Activated naive CD4-positive, alpha-beta T cell treated with anti-CD3 and anti-CD28 coated beads, Interleukin-2, amount 50 U/mL, for 24 hours (primary cell): ENCODE results near the gene ATG9A.

Experiments used
- H3K27ac Mint-ChIP-seq: one replicate; pipeline ENCODE4 v1.8.0; 2021; ENCODE audit warnings: mild to moderate bottlenecking, mixed read lengths
- H3K27me3 Mint-ChIP-seq: one replicate; pipeline ENCODE4 v1.8.0; 2021; ENCODE audit warnings: mixed read lengths
- H3K36me3 Mint-ChIP-seq: one replicate; pipeline ENCODE4 v1.8.0; 2021; ENCODE audit warnings: mixed read lengths
- H3K4me1 Mint-ChIP-seq: one replicate; pipeline ENCODE4 v1.8.0; 2021; ENCODE audit warnings: mixed read lengths
- H3K4me3 Mint-ChIP-seq: one replicate; pipeline ENCODE4 v1.8.0; 2021; ENCODE audit warnings: mild to moderate bottlenecking, mixed read lengths
- H3K9me3 Mint-ChIP-seq: one replicate; pipeline ENCODE4 v1.8.0; 2021; ENCODE audit warnings: mixed read lengths

ATG9A gene

GRCh38 chr2:219218217-219218731 is 11.2 kb downstream of the ATG9A start:
- Mint-ChIP-seq H3K27me3 (no peaks in the 10 kb centered on the region), H3K27ac (peak overlapping the region; percentile 52), H3K4me1 (peaks cover 17% of the 10 kb centered on the region), H3K4me3 (peak overlapping the region; percentile 79), H3K36me3 (peaks cover 4% of the 10 kb centered on the region), H3K9me3 (no peaks in the 10 kb centered on the region)

GRCh38 chr2:219216535-219216915 is 12.9 kb downstream of the ATG9A start:
- peaks cover 6% of the 10 kb centered on the region for H3K36me3 Mint-ChIP-seq
- peaks cover 18% of the 10 kb centered on the region for H3K4me1 Mint-ChIP-seq
- H3K27ac Mint-ChIP-seq, result no peak overlapping the region

GRCh38 chr2:219215871-219216534 is 13.4 kb downstream of the ATG9A start:
- no peak overlapping the region for H3K4me3 Mint-ChIP-seq
- peaks cover 3% of the 10 kb centered on the region for H3K36me3 Mint-ChIP-seq
- no peaks in the 10 kb centered on the region for H3K27me3 Mint-ChIP-seq
- H3K4me1 Mint-ChIP-seq, result peaks cover 23% of the 10 kb centered on the region
- H3K27ac Mint-ChIP-seq, result no peak overlapping the region
- H3K9me3 Mint-ChIP-seq, result no peaks in the 10 kb centered on the region

More at GRCh38 chr2:219216535-219216915, 12.9 kb downstream of the ATG9A start:
- Mint-ChIP-seq H3K4me3 (peak overlapping the region; percentile 60), H3K27me3 (no peaks in the 10 kb centered on the region), H3K9me3 (no peaks in the 10 kb centered on the region)

GRCh38 chr2:219214786-219215185 is 14.7 kb downstream of the ATG9A start:
- Mint-ChIP-seq H3K27me3 (no peaks in the 10 kb centered on the region), H3K36me3 (peaks cover 3% of the 10 kb centered on the region), H3K4me3 (no peak overlapping the region), H3K4me1 (peaks cover 29% of the 10 kb centered on the region), H3K27ac (no peak overlapping the region), H3K9me3 (no peaks in the 10 kb centered on the region)

GRCh38 chr2:219214141-219214540 is 15.3 kb downstream of the ATG9A start:
- Mint-ChIP-seq H3K36me3 (peaks cover 2% of the 10 kb centered on the region), H3K9me3 (no peaks in the 10 kb centered on the region), H3K4me3 (peak overlapping the region; percentile 2), H3K27ac (no peak overlapping the region), H3K27me3 (no peaks in the 10 kb centered on the region), H3K4me1 (peaks cover 33% of the 10 kb centered on the region)

GRCh38 chr2:219213486-219214071 is 15.9 kb downstream of the ATG9A start:
- Mint-ChIP-seq H3K4me1 (peaks cover 34% of the 10 kb centered on the region), H3K27ac (no peak overlapping the region), H3K27me3 (no peaks in the 10 kb centered on the region), H3K4me3 (no peak overlapping the region), H3K9me3 (no peaks in the 10 kb centered on the region), H3K36me3 (peaks cover 2% of the 10 kb centered on the region)

GRCh38 chr2:219213026-219213415 is 16.4 kb downstream of the ATG9A start:
- Mint-ChIP-seq H3K36me3 (peaks cover 5% of the 10 kb centered on the region), H3K4me1 (peaks cover 38% of the 10 kb centered on the region), H3K9me3 (no peaks in the 10 kb centered on the region), H3K4me3 (no peak overlapping the region), H3K27me3 (no peaks in the 10 kb centered on the region), H3K27ac (no peak overlapping the region)

- no peak overlapping the region for H3K27ac Mint-ChIP-seq
- peaks cover 42% of the 10 kb centered on the region for H3K4me1 Mint-ChIP-seq
- no peaks in the 10 kb centered on the region for H3K9me3 Mint-ChIP-seq
- peaks cover 5% of the 10 kb centered on the region for H3K36me3 Mint-ChIP-seq
- no peaks in the 10 kb centered on the region for H3K27me3 Mint-ChIP-seq
- H3K4me3 Mint-ChIP-seq, result no peak overlapping the region
Measured at GRCh38 chr2:219210886-219211362, 18.5 kb downstream of the ATG9A start.

- no peak overlapping the region for H3K4me3 Mint-ChIP-seq
- H3K9me3 Mint-ChIP-seq, result no peaks in the 10 kb centered on the region
- no peak overlapping the region for H3K27ac Mint-ChIP-seq
- H3K36me3 Mint-ChIP-seq, result peaks cover 5% of the 10 kb centered on the region
- peaks cover 42% of the 10 kb centered on the region for H3K4me1 Mint-ChIP-seq
- H3K27me3 Mint-ChIP-seq, result no peaks in the 10 kb centered on the region
Measured at GRCh38 chr2:219210196-219210885, 19.1 kb downstream of the ATG9A start.

GRCh38 chr2:219209236-219210195 is 19.9 kb downstream of the ATG9A start:
- H3K27ac Mint-ChIP-seq, result peak overlapping the region; percentile 59
- peaks cover 5% of the 10 kb centered on the region for H3K36me3 Mint-ChIP-seq
- no peaks in the 10 kb centered on the region for H3K27me3 Mint-ChIP-seq
- no peaks in the 10 kb centered on the region for H3K9me3 Mint-ChIP-seq
- H3K4me3 Mint-ChIP-seq, result no peak overlapping the region
- peaks cover 42% of the 10 kb centered on the region for H3K4me1 Mint-ChIP-seq

GRCh38 chr2:219207884-219208740 is 21.3 kb downstream of the ATG9A start:
- Mint-ChIP-seq H3K4me3 (peak overlapping the region; percentile 68), H3K4me1 (peaks cover 42% of the 10 kb centered on the region), H3K27ac (peak overlapping the region; percentile 41), H3K9me3 (no peaks in the 10 kb centered on the region), H3K27me3 (no peaks in the 10 kb centered on the region), H3K36me3 (peaks cover 5% of the 10 kb centered on the region)

- H3K27me3 Mint-ChIP-seq, result no peaks in the 10 kb centered on the region
- peaks cover 42% of the 10 kb centered on the region for H3K4me1 Mint-ChIP-seq
- peak overlapping the region; percentile 51 for H3K27ac Mint-ChIP-seq
- H3K4me3 Mint-ChIP-seq, result peak overlapping the region; percentile 77
- no peaks in the 10 kb centered on the region for H3K9me3 Mint-ChIP-seq
- H3K36me3 Mint-ChIP-seq, result peaks cover 5% of the 10 kb centered on the region
Measured at GRCh38 chr2:219207134-219207883, 22.1 kb downstream of the ATG9A start.

- H3K4me1 Mint-ChIP-seq, result peaks cover 42% of the 10 kb centered on the region
- peaks cover 3% of the 10 kb centered on the region for H3K36me3 Mint-ChIP-seq
- peak within 1 kb of the TSS; percentile 96 for H3K27ac Mint-ChIP-seq
- H3K27me3 Mint-ChIP-seq, result no peaks in the 10 kb centered on the region
- no peaks in the 10 kb centered on the region for H3K9me3 Mint-ChIP-seq
- H3K4me3 Mint-ChIP-seq, result peak within 1 kb of the TSS; percentile 90
Measured at GRCh38 chr2:219206328-219207133, 22.9 kb downstream of the ATG9A start, which contains the start of gene ZFAND2B. Gene ZFAND2B, plus strand, starts transcription at chr2:219206782. Its CDS starts 206 bp downstream, at chr2:219206988.
